DMS114 treated with DMSO at 0.1 percent for 48 hours (cell line): ENCODE results near the gene KRTAP10-11.
"Not testable (repeated sequence)": the region's sequence is repeated elsewhere in the genome, so short reads cannot be mapped to it uniquely, and the experiment has no call there.

ENCODE experiments used
- DNase-seq: peaks from one replicate; lab custom pipeline; 2025; ENCODE audit not compliant: unreplicated experiment; lab: John Stamatoyannopoulos, UW

The KRTAP10-11 gene

DNA sequence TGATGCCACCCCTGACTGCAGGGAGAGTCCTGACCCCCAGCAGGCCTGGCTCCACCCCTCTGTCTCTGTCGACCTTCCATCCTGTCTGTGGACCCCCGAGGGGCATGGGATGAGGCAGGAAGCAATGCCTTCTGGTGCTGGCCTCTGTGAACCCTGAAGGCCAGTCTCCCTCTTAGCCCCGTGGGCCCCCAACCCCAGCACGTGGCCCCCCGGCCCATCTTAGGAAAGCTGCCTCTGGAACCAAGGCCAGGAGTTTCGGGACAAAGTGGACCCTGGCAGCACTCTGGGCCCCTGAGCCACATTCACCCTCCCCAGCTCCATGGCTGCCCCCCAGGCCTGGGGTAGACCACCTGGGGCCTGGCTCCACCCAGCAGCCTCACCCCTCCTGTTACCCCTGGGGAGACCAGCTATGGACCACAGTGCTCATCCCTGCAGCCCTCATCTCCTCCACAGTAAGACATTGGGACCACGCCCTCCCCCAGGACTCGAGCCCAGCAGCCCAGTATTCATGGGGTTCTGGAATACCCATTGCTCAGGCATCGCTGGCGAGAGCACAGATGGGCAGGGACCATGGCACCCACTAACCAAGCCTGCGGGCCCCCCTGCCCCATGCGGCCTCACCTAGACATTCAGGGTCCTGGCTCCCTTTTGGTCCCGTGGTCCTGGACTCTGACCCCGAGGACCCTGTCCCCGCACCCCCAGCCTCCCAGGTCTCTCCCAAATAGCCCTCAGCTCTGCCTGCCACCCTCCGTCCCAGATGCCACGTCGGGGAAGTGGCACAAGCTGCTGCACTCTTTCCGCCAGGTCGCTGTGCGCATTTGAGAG lies 7.5 kb upstream of the KRTAP10-11 start:
- not testable (repeated sequence) for DNase-seq

DNA sequence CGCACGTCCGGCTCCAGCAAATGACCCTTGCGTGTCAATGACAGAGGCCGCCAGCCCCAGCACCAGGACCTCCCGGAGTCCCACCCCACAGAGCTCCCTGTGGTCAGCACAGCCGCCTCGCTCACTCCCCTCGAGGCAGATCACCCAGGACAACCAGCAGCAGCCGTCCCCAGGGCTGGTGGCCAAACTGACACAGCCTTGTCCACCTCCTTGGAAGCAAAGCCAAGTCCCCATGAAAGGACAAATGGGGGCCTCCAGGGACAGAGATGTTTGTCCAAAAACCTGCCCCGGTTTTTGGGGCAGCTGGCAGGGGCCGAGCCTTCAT lies 6.9 kb upstream of the KRTAP10-11 start:
- DNase-seq = no peak

DNA sequence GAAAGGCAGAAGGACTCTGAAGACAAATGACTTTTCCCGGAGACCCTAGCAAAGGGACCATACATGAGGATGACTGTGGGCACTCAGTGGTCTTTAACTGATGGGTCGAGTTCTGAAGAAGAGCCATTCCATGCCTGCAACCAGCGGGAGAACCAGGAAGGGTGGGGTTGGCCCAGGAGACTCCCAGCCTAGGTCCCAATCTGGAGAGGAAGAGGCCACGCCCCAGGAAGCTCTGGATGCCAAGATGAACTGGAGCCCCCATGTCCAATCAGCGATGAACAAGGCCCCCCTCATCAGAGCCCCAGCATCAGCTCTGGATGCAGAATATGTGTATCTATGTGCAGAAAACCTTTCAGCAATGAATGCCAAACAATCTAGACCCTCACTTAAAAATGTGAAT lies 5.5 kb upstream of the KRTAP10-11 start:
- no peak for DNase-seq

DNA sequence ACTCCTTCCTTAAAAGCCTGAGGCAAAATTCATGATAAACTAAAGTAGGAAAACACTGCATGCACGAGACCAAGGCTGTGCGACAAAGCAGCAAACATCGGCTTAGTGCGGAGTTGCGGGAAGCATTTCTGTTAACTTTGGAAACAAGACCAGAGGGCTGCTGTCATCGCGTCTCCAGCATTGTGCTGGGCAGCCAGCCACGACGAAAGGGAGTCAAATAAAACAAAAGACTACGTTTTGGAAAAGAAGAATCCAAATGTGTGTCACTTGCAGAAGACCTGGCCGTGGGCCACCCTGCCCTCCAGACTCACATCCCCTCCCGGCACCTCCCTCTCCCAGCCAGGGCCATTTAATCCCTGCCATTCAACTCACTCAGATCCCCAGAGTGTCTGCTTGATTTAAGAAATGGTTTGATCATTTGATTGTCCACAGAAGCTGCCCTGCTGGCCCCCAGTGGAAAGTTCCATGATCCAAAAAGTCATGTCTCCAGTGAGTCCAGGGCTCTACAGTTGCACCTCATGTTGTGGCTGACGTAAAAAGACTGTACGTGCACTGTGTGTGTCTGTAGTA lies 2.4 kb upstream of the KRTAP10-11 start:
- no peak for DNase-seq

DNA sequence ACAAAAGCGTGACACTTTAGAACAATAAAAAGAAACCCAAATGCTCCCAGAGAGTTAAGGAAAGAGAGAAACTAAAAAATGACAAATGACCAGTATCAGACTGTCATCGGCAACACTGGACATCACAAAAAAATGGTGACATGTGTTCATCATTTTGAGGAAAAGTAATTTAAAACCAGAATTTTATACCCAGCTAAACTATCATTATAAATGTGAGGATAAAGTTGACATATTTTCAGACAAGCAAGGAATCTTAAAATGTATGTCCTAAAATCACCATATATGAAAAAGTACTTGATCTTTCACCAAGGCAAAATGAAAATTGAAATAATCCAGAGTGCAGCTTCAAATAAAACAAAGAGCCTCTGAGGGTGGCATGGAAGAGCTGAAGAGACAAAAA lies 1.3 kb upstream of the KRTAP10-11 start:
- no peak for DNase-seq

DNA sequence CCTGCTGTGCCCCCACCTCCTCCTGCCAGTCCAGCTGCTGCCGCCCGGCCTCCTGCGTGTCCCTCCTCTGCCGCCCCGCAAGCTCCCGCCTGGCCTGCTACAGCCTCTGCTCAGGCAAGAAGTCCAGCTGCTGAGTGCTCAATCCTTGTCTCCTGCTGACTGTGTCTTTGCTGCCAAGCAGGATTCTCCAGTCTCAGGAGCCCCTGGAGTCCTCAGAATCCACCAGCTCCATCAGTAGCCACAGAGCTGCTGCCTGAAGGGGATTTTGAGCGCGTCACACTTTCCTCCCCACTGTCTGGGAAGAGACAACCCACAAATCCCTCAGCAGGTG lies 973 bp downstream of the KRTAP10-11 start:
- DNase-seq = no peak

DNA sequence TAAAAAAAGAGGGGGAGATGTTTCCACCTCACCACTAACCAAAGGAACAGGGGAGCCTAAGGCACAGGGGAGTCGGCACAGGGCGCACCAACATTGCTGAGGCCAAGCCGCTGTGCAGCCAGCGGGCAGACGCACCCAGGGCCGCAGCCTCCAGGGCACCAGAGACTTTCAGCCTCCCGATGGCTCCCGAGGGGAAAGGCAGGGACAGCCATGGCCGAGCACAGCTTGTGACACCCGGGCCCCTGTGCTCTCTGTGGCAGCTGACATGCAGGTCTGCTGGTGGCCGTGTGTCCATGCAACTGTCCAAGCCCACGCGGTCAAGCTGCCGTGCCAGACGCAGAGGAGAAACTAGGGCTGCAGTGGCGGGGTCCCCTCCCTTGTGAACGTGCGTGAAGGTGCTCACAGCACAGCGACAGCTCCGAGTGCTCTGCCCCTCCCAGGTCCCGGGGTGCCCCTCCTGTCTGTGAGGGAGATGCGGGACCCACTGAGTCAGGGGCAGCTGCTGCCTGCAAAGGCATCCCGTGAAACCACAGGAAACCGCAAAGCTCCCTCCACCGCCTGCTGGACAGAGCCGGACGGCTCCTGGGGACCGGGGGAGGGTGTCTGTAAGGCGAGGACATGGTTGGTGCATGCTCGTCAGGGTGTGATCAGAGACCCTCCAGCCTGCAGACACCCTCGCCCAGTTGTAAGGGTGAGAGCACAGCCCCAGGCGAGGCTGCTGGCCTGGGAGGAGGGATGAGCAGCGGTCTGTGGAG lies 2.5 kb downstream of the KRTAP10-11 start:
- no peak for DNase-seq

DNA sequence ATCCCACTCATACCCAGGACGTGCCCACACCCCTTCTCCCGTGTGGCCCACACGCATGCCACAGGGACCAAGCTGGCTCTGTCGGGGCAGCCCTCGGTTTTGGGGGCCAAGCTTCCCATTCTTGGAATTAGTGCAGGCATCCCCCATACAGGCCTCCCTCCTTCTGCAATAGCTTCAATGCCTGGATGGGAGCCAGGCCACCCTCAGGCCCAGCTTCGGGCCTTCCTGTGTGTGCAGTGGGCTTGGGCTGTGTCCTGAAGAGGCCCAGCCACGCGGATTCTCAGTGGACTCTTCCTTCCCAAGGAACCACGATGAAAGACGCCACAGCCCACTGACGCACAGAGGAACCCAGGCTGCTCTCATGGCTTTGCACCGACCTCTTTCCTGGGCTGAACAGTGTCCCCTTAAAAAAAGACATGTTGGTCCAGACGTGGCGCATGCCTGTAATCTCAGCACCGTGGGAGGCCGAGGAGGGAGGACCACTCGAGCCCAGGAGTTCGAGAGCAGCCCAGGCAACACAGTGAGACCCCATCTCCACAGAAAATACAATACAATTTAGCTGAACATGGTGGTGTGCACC lies 3.4 kb downstream of the KRTAP10-11 start:
- DNase-seq = no peak

DNA sequence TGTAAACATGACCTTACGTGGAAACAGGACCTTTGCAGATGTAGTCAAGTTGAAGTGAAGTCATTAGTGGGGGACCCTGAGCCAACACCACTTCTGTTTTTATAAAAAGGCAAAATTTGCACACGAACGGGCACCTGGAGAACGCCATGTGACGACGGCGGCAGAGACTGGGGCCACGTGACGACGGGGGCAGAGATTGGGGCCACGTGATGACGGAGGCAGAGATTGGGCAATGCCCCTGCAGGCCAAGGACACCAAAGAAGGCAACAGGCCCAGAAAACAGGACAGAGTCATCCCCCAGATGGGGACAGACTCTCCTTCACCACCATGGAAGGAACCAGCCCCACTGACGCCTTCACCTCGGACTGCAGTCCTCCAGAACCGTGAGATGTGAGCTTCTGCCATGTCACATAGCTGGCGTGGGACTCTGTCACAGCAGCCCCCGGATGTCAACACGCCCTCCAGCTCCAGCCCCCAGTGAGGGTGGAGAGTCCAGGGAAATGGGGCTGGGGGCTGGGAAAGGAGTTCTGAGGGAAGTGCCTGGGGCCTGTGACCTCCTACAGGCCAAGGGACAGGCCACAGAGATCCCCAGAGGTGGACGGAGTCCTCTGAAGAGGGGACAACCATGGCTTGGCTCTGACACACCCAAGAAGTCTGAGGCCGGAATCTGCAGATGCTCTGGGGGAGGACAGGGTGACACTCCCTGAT lies 4.2 kb downstream of the KRTAP10-11 start:
- DNase-seq = no peak

DNA sequence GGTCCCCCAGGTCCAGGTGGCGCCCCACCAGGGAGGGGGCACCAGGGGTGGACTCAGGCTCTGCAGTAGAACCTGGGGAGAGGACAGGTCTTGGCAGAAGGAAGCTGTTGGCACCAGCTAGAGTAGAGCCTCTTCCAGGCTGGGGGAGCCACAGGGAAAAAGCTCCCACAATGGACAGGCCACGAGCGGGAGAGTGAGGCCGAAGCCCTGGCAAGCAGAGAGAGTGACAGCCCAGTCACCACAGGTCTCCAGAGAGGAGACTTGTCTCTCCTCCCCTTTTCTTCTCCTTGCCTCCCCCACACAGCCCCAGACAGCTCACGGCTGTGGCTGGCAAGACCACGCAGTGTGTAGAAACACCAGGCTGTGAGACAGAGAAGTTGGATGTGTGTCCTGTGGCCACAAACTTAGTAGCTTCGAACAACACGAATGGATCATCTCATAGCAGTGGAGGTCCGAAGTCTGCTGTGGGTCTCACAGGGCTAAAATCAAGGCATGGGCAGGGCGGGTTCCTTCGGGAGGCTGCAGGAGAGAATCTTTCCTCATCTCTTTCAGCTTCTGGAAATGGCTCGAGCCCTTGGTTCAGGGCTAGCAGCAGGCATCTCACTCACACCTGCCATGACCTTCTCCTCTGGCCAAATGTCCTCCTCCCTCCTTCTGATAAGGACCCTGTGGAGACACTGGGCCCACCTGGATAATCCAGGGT lies 4.9 kb downstream of the KRTAP10-11 start:
- DNase-seq = no peak

DNA sequence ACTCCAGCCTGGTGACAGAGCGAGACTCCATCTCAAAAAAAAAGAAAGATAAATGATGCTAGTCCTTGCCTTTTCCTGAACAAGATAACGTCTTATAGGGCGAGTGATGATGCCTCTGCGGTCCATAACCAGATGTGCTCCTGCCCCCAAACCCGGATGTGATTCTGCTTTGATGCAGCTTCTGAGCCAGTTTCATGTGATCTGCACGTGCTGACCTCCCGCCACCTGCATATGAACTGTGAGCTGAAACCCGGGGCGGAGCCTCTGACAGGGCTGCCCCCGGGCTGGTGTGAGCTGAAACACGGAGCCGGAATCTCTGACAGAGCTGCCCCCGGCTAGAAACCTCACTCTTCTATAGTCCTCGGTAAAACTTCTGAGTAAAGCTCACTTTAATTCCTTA lies 6.9 kb downstream of the KRTAP10-11 start:
- DNase-seq = no peak

DNA sequence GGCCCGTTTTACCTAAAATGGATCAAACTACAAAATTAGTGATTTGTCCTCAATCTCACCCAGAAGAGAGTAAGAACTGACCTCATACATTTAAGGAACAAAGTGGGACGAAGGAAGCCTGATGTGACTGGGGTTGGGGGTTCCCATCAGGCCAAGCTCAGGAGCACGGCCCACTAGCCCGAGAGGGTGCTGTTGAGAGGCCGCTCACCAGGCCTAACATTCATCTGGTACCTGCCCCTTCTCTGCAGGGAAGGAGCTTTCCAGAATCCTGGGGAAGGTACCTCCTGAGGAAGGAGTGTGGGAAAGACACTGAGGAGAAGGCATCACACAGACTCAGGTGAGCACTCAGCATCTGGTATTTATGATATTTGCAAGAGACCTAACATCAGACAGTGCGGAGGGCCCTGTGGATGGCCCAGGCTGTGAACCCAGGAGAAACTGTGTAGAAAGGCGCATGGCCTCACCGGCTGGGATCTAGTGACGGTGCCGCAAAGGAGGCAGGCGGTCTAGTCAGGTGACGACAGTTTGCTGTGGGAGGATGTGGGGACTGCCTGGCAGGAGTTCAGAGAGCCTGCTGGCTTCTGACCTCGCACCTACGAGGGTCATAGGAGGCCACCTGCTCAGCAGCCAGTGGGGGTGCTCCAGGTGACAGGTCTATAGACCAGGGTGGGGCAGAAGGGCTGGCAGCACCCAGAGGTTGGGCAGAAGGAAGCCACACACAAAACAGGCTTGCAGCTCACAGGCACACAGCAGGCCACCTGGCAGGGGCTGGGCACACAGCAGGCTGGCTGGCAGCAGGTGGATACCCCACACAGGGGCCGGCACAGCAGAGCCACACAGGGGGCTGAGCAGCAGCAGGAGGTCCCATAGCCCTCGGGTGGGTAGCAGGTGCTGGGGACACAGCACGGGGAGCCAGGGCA lies 7.7 kb downstream of the KRTAP10-11 start:
- no peak for DNase-seq

DNA sequence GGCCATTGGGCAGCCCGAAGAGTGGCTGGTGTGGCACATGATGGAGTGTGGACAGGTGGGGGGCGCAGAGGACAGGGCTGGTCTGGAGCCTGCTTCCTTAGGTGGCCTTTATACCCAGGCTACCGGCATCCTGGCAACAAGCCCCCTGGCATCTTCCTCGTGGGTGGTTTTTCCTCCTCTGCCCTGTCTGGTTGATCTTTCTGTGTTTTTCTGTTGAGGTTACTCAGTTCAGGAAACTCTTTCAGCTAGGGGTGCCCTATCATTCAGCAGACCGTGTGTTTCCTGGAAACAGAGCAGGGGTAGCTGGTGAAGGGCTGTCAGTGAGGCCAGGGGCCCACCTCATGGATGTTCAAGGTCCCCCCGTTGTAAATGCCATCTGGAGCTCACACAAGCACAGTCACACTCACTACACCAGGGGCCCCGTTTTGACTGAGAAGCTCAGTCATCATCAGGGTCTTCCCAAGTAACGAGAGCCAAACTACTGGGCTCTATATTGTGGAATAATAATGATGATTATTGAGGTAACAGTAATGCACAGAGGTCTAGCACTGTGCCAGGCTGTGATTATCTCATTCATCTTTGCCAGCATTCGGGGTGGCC lies 8.5 kb downstream of the KRTAP10-11 start, which contains the start of gene KRTAP12-4:
Gene KRTAP12-4 (minus strand): TSS at position 84 of the 600 bp plus-strand sequence. CDS start 45 bp downstream, at position 39.
- no peak for DNase-seq

DNA sequence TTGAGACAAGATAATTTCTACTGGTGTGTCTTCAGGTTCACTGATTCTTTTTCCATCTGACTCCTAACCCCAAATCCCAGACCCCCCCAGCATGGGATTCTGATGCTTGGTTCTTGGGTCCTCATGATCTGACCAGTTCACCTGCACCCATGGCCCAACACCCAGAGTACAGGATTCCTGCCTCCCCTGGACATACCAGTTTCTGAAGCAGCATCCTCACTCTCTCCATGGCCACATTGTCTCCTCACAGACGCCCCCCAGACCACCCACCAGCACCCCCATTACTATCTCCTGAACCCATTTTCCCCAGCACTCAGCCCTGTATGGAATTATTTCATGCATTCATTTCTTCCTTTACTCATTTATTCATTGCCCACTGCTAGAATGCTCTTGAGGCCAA lies 10.7 kb downstream of the KRTAP10-11 start:
- DNase-seq = no peak

DNA sequence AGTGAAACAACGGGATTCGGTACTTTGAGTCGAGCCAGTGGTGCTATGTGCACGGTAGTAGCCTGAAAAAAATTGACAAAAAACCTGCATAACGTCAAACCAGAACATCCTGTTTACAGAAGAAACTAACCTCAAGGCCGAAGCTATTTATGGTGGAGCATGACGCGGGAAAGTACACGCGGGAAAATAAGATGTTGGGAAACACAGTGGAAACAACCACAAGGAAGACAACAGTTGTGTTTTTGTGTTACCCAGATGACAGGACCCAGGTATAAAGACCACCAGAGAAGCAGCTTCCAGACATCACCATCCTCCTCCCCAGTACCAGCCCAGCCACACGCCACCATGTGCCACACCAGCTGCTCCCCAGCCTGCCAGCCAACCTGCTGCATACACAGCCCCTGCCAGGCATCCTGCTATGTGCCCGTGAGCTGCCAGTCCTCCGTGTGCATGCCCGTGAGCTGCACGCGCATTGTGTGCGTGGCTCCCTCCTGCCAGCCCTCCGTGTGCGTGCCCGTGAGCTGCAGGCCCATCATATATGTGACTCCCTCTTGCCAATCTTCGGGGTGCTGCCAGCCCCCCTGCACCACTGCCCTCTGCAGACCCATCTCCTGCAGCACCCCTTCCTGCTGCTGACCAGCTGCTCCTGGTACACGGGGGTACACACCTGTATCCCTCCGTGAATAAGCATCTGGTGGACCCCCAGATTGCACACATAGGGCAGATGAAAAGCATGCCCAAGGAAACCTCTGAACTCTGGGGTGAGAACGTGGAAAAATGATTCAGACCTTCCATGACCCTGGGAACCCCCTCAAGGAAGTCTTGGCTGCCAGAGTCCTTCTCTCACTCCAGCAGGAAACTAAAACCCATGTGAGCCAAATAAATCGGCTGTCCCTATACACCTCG lies 11.7 kb downstream of the KRTAP10-11 start, which contains the start of gene KRTAP12-3:
Gene KRTAP12-3 (plus strand): TSS at position 298 of the 906 bp plus-strand sequence. CDS start 48 bp downstream, at position 346.
- no peak for DNase-seq

DNA sequence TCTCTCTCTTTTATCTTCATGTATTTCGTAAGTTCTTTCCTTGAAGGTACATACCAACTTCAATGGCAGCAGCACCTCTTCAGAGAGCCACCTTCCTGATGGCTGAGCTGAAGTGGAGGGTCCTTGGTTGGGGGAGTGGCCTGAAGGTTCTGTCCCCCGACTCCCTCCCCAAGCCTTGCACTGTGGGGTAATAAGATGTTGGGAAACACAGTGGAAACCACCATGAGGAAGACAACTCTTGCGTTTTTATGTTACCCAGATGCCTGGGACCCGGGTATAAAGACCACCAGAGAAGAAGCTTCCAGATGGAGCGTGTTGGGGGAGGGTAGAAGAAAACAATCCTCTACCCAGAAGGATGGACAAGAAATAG lies 12.3 kb downstream of the KRTAP10-11 start:
- no peak for DNase-seq

DNA sequence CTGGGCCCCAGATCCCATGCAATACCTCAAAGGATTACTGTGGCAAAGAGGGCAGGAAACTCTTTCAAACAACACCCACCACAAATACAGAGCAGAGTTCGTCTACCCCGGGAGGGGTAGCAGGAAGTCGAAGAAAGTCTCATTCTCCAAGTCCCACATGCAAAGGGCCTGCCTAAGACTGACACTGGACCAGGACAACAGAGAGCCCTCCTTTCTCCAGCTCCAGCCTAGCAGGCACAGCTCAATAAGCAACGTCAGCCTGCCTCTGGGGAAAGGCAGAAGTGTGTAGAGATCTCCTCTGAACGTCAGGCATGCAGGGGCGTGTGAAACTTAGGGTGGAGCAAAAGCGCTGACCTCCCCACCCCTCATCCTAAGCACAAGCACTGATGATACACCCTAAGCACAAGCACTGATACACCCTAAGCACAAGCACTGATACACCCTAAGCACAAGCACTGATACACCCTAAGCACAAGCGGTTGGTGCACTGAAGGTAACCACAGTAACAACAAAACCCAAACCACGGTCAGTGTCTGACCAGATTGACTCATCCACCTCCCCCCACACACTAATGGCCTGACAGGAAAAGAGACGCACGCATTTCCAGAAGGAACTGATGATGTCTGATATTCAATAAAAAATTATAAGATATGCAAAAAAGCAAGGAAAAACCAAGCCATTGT lies 12.8 kb downstream of the KRTAP10-11 start:
- DNase-seq = no peak
